Embryonic facial prominence (tissue), 1 donor: ENCODE measurements around the gene COLQ.
"Not testable (repeated sequence)": the region's sequence is repeated elsewhere in the genome, so short reads cannot be mapped to it uniquely, and the experiment has no call there.

Source experiments
- DNase-seq: peaks from one replicate; pipeline ENCODE4 v3.0.0-alpha.2; 2016; ENCODE audit errors: extremely low spot score

Gene COLQ

GRCh38 chr3:15427182-15427880 lies 94.2 kb downstream of the COLQ start, which contains the start of the genes EAF1 and METTL6:
TSS of gene EAF1 (plus strand) at chr3:15427598. CDS start at chr3:15427780, 182 bp downstream.
TSS of gene METTL6 (minus strand) at chr3:15427544. CDS start at chr3:15426511, 1,033 bp downstream.
- DNase-seq = peak; percentile 42

GRCh38 chr3:15426579-15427118 lies 94.9 kb downstream of the COLQ start:
- no peak for DNase-seq

- DNase-seq = no peak
Measured at GRCh38 chr3:15420871-15421270, 100.6 kb downstream of the COLQ start.

GRCh38 chr3:15410966-15411365 lies 110.5 kb downstream of the COLQ start:
- DNase-seq = not testable (repeated sequence)

- no peak for DNase-seq
Measured at GRCh38 chr3:15409774-15410173, 111.7 kb downstream of the COLQ start.

GRCh38 chr3:15409239-15409638 lies 112.3 kb downstream of the COLQ start:
- no peak for DNase-seq

- no peak for DNase-seq
Measured at GRCh38 chr3:15405448-15406050, 116.0 kb downstream of the COLQ start.

- no peak for DNase-seq
Measured at GRCh38 chr3:15404767-15405166, 116.7 kb downstream of the COLQ start.

- DNase-seq = no peak
Measured at GRCh38 chr3:15403965-15404364, 117.5 kb downstream of the COLQ start.

- no peak for DNase-seq
Measured at GRCh38 chr3:15403495-15403894, 118.0 kb downstream of the COLQ start.

- no peak for DNase-seq
Measured at GRCh38 chr3:15401936-15402335, 119.6 kb downstream of the COLQ start.
